IMR-90 (cell line): ENCODE data around the gene RFPL2. TPM values are rescaled to one million over a fixed set of nuclear protein-coding genes. Genes with fewer than 3 reads are reported as not detected.

Experiments
- ATAC-seq: fragments of 200-7000 bp; cut with Tn5 transposase; 2 replicates; pipeline ENCODE4 v1.9.1; 2020; ENCODE audit warnings: low read depth, mild to moderate bottlenecking, moderate library complexity
- BruUV-seq: library from RNA; stranded (reverse); fragments of 400-500 nt; replicated peaks from 2 replicates; lab custom pipeline; 2021; lab: Mats Ljungman, UMichigan
- CTCF ChIA-PET: fragments of 300-600 bp; formaldehyde crosslinking; extraction: SDS; loops from one replicate; lab custom pipeline; 2021; ENCODE audit warnings: antibody characterized with exemption; lab: Yijun Ruan, JAX
- POLR2A ChIA-PET: fragments of 300-600 bp; sonication (Branson Sonifier 250); formaldehyde crosslinking; loops from one replicate; lab custom pipeline; 2022; ENCODE audit warnings: antibody characterized with exemption; ENCODE audit not compliant: unreplicated experiment; lab: Charles Lee
- DNase-seq: peaks from one replicate; pipeline ENCODE4 v3.0.0; 2013
- H2AFZ ChIP-seq: replicated peaks from 2 replicates; pipeline ENCODE3; 2013; ENCODE audit warnings: low read length, mild to moderate bottlenecking; ENCODE audit not compliant: poor library complexity
- H2AK5ac ChIP-seq: 2 replicates; pipeline ENCODE4 v1.6.1; 2013; ENCODE audit warnings: low read depth, low read length, inconsistent platforms
- H2AK9ac ChIP-seq: replicated peaks from 2 replicates; pipeline ENCODE3; 2013; ENCODE audit warnings: mild to moderate bottlenecking, low read depth, low read length, moderate library complexity; ENCODE audit not compliant: poor library complexity
- H2BK120ac ChIP-seq: 2 replicates; pipeline ENCODE4 v1.6.1; 2013; ENCODE audit warnings: low read depth, low read length, inconsistent platforms
- H2BK15ac ChIP-seq: 3 replicates; pipeline ENCODE4 v1.6.1; 2013; ENCODE audit warnings: low read depth, low read length, inconsistent platforms
- H2BK20ac ChIP-seq: 2 replicates; pipeline ENCODE4 v1.6.1; 2013; ENCODE audit warnings: low read depth, mild to moderate bottlenecking, inconsistent platforms, low read length, moderate library complexity
- H2BK5ac ChIP-seq: 2 replicates; pipeline ENCODE4 v1.6.1; 2013; ENCODE audit warnings: mild to moderate bottlenecking, low read depth, low read length, inconsistent platforms; ENCODE audit not compliant: poor library complexity, severe bottlenecking
- H3K14ac ChIP-seq: replicated peaks from 2 replicates; pipeline ENCODE4 v1.6.1; 2013; ENCODE audit warnings: low read depth, low read length, inconsistent platforms
- H3K18ac ChIP-seq: 2 replicates; pipeline ENCODE4 v1.6.1; 2013; ENCODE audit warnings: low read depth, low read length, control low read depth
- H3K23ac ChIP-seq: 2 replicates; pipeline ENCODE4 v1.6.1; 2013; ENCODE audit warnings: low read depth, low read length, inconsistent platforms
- H3K27ac ChIP-seq: 2 replicates; pipeline ENCODE4 v1.5.1; 2013; ENCODE audit warnings: mild to moderate bottlenecking, control low read depth, low read length; ENCODE audit not compliant: insufficient read depth
- H3K27me3 ChIP-seq: 2 replicates; pipeline ENCODE4 v1.6.1; 2013; ENCODE audit warnings: low read length; ENCODE audit not compliant: control insufficient read depth, insufficient read depth
- H3K36me3 ChIP-seq: 2 replicates; pipeline ENCODE4 v1.6.1; 2013; ENCODE audit warnings: low read length, mixed read lengths; ENCODE audit not compliant: control insufficient read depth, insufficient read depth
- H3K4ac ChIP-seq: 2 replicates; pipeline ENCODE4 v1.6.1; 2013; ENCODE audit warnings: low read depth, low read length, inconsistent platforms
- H3K4me1 ChIP-seq: 2 replicates; pipeline ENCODE4 v1.6.1; 2013; ENCODE audit warnings: low read length, mixed read lengths; ENCODE audit not compliant: control insufficient read depth, insufficient read depth
- H3K4me2 ChIP-seq: 2 replicates; pipeline ENCODE4 v1.6.1; 2013; ENCODE audit warnings: low read depth, mild to moderate bottlenecking, control low read depth, low read length, moderate library complexity
- H3K4me3 ChIP-seq: 2 replicates; pipeline ENCODE4 v1.5.1; 2013; ENCODE audit warnings: low read depth, mild to moderate bottlenecking, control low read depth, low read length, moderate library complexity; ENCODE audit not compliant: insufficient read depth
- H3K56ac ChIP-seq: 2 replicates; pipeline ENCODE4 v1.6.1; 2013; ENCODE audit warnings: low read length, inconsistent platforms; ENCODE audit not compliant: insufficient read depth; ENCODE audit errors: extremely low read depth
- H3K79me1 ChIP-seq, 2 experiments: 2 replicates each; pipeline ENCODE4 v1.6.1; 2013; ENCODE audit warnings: low read length in 2 of 2, inconsistent platforms in 1 of 2, low read depth in 1 of 2
- H3K9ac ChIP-seq: 2 replicates; pipeline ENCODE4 v1.6.1; 2013; ENCODE audit warnings: low read depth, low read length, control low read depth
- H3K9me1 ChIP-seq: 2 replicates; pipeline ENCODE4 v1.6.1; 2013; ENCODE audit warnings: low read length, inconsistent platforms; ENCODE audit not compliant: insufficient read depth
- H3K9me3 ChIP-seq: 2 replicates; pipeline ENCODE4 v1.6.1; 2013; ENCODE audit warnings: low read length; ENCODE audit not compliant: control insufficient read depth, insufficient read depth
- H4K20me1 ChIP-seq: 2 replicates; pipeline ENCODE4 v1.6.1; 2013; ENCODE audit warnings: low read length, inconsistent platforms; ENCODE audit not compliant: insufficient read depth
- H4K5ac ChIP-seq: 2 replicates; pipeline ENCODE4 v1.6.1; 2013; ENCODE audit warnings: mild to moderate bottlenecking, low read depth, low read length, control low read depth
- H4K8ac ChIP-seq, 2 experiments: 2 replicates each; pipeline ENCODE4 v1.6.1; 2013; ENCODE audit warnings: low read depth in 2 of 2, low read length in 2 of 2, control low read depth in 1 of 2, inconsistent platforms in 1 of 2
- H4K91ac ChIP-seq: 2 replicates; pipeline ENCODE4 v1.6.1; 2013; ENCODE audit warnings: low read depth, low read length, inconsistent platforms; ENCODE audit not compliant: insufficient read depth
- RCOR1 ChIP-seq: IDR thresholded peaks from 2 replicates; pipeline ENCODE4 v1.6.1; 2012; ENCODE audit warnings: mild to moderate bottlenecking, low read length, improper control_type of control experiment; ENCODE audit not compliant: insufficient replicate concordance
- dilution Hi-C: fragments of 300-500 bp; cut with HindIII; formaldehyde crosslinking; loops from one replicate; pipeline ENCODE4 v1.14.3; 2018; ENCODE audit warnings: low sequenced_read_pairs; ENCODE audit not compliant: unreplicated experiment
- in situ Hi-C: fragments of 300-500 bp; cut with MboI; formaldehyde crosslinking; loops from 3 replicates; pipeline ENCODE4 v1.14.3; 2019; ENCODE audit warnings: low sequenced_read_pairs, inconsistent platforms, mixed read lengths
- intact Hi-C: fragments of 100-400 bp; cut with micrococcal nuclease; formaldehyde crosslinking; loops from 2 replicates; pipeline ENCODE4 v1.10.0; 2022
- polyA plus RNA-seq, 3 experiments: library from polyadenylated mRNA; depleted of rRNA; stranded (reverse); fragments of >200 nt; gene quantifications; 2 replicates each; pipeline ENCODE4 v1.2.3, GENCODE V29; 2012; ENCODE audit warnings: low replicate concordance in 1 of 3
- total RNA-seq: library from RNA; depleted of rRNA; stranded (reverse); fragments of >200 nt; gene quantifications from 2 replicates; pipeline ENCODE4 v1.2.3, GENCODE V29; 2012

Gene RFPL2
- total and polyA plus RNA-seq, 2 of the 4 experiments (the other 2 are of a cell fraction) = not detected

DNA sequence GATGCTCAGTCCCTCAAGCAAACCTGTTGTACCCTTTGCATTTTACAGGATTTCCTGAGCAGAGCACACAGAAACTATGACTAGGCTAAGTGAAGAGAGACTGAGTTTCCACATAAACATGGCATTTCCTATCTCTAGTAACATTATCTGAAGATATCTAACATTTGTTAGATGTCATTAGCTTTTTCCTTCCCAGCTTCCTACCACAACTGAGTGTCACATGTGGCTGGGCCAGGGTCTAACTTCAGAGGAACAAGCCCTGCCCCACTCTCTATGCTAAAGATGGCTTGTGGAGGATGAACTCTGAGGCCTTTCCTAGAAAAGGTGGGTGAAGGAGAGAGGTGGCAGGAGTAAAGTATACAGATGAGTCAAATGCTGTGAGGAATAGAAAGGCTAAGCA is 62.3 kb downstream of the RFPL2 start:
- Histone ChIP-seq H3K79me1 (no peaks in the 10 kb centered on the region), H2BK15ac (no peak overlapping the region), H4K5ac (no peak overlapping the region), H2BK5ac (no peak overlapping the region), H3K27ac (no peak overlapping the region), H4K91ac (no peak overlapping the region), H3K14ac (no peak overlapping the region), H3K56ac (no peak overlapping the region), H3K9me1 (no peaks in the 10 kb centered on the region), H3K4me3 (no peak overlapping the region), H3K36me3 (no peaks in the 10 kb centered on the region), H2AK9ac (no peak overlapping the region), H3K4ac (no peak overlapping the region), H3K23ac (no peak overlapping the region), H3K27me3 (peaks cover 2% of the 10 kb centered on the region; the same call in 1 of the 2 replicates), H3K4me2 (no peak overlapping the region), H2BK20ac (no peak overlapping the region), H2AK5ac (no peak overlapping the region), H2BK120ac (no peak overlapping the region), H3K18ac (no peak overlapping the region), H3K9ac (no peak overlapping the region), H3K4me1 (no peaks in the 10 kb centered on the region), H3K9me3 (no peaks in the 10 kb centered on the region), H2AFZ (no peak overlapping the region), H4K8ac (no peak overlapping the region), H4K20me1 (no peaks in the 10 kb centered on the region)
- no peak for TF ChIP-seq RCOR1
- ChIA-PET POLR2A (no interaction called here), CTCF (no interaction called here)
- intact Hi-C loops (no loop called here), in situ Hi-C loops (no loop called here), dilution Hi-C loops (no loop called here)
- DNase-seq = no peak
- BruUV-seq = no TSS peak
- ATAC-seq = no peak
